HEK293T (cell line): ENCODE data around the gene SLC6A11.

ENCODE experiments used
- CTCF ChIA-PET: fragments of 350-600 bp; formaldehyde crosslinking; extraction: SDS; loops from one replicate; lab custom pipeline; 2021; ENCODE audit warnings: antibody characterized with exemption, inconsistent platforms; lab: Yijun Ruan, JAX
- POLR2A ChIA-PET: fragments of 350-600 bp; formaldehyde crosslinking; extraction: SDS; loops from one replicate; lab custom pipeline; 2020; ENCODE audit warnings: antibody characterized with exemption, inconsistent platforms; lab: Yijun Ruan, JAX
- DNase-seq: peaks from one replicate; pipeline ENCODE4 v3.0.0; 2012; ENCODE audit warnings: mixed read lengths; ENCODE audit errors: extremely low spot score
- ARNT ChIP-seq: fragments of 450-650 bp; IDR thresholded peaks from 2 replicates; pipeline ENCODE4 v1.6.1; 2017; ENCODE audit warnings: mild to moderate bottlenecking
- BHLHE40 ChIP-seq: fragments of 450-650 bp; IDR thresholded peaks from 2 replicates; pipeline ENCODE4 v1.6.1; 2016; ENCODE audit warnings: mild to moderate bottlenecking, moderate library complexity, borderline replicate concordance
- CTBP1 ChIP-seq: fragments of 450-650 bp; IDR thresholded peaks from 2 replicates; pipeline ENCODE4 v1.6.1; 2016; ENCODE audit warnings: borderline replicate concordance
- ELF4 ChIP-seq: fragments of 450-650 bp; IDR thresholded peaks from 2 replicates; pipeline ENCODE4 v1.6.1; 2017; ENCODE audit warnings: antibody characterized with exemption
- FOXA1 ChIP-seq: fragments of 450-650 bp; IDR thresholded peaks from 2 replicates; pipeline ENCODE4 v1.6.1; 2016; ENCODE audit warnings: mild to moderate bottlenecking
- FOXK2 ChIP-seq: fragments of 450-650 bp; IDR thresholded peaks from 2 replicates; pipeline ENCODE4 v1.6.1; 2016; ENCODE audit warnings: mild to moderate bottlenecking
- FOXM1 ChIP-seq: fragments of 450-650 bp; IDR thresholded peaks from 2 replicates; pipeline ENCODE4 v1.6.1; 2017; ENCODE audit warnings: mild to moderate bottlenecking, borderline replicate concordance
- HDGF ChIP-seq: fragments of 450-650 bp; IDR thresholded peaks from 2 replicates; pipeline ENCODE4 v1.6.1; 2017; ENCODE audit warnings: antibody characterized with exemption, borderline replicate concordance
- L3MBTL2 ChIP-seq: fragments of 450-650 bp; conservative IDR thresholded peaks from 2 replicates; pipeline ENCODE4 v1.6.1; 2016; ENCODE audit warnings: mild to moderate bottlenecking
- LEF1 ChIP-seq: fragments of 450-650 bp; IDR thresholded peaks from 2 replicates; pipeline ENCODE4 v1.6.1; 2017; ENCODE audit warnings: mild to moderate bottlenecking, borderline replicate concordance
- NFRKB ChIP-seq: fragments of 450-650 bp; IDR thresholded peaks from 2 replicates; pipeline ENCODE4 v1.6.1; 2016; ENCODE audit warnings: mild to moderate bottlenecking, moderate library complexity
- PKNOX1 ChIP-seq: fragments of 450-650 bp; IDR thresholded peaks from 2 replicates; pipeline ENCODE4 v1.6.1; 2016
- SP1 ChIP-seq: fragments of 450-650 bp; IDR thresholded peaks from 2 replicates; pipeline ENCODE4 v1.6.1; 2017
- SUZ12 ChIP-seq: fragments of 450-650 bp; IDR thresholded peaks from 2 replicates; pipeline ENCODE4 v1.6.1; 2016; ENCODE audit warnings: mild to moderate bottlenecking
- TARDBP ChIP-seq: fragments of 450-650 bp; IDR thresholded peaks from 2 replicates; pipeline ENCODE4 v1.6.1; 2016
- ZNF384 ChIP-seq: fragments of 450-650 bp; IDR thresholded peaks from 2 replicates; pipeline ENCODE4 v1.6.1; 2016

SLC6A11 gene

GRCh38 chr3:10870296-10870695 lies 54.3 kb downstream of the SLC6A11 start:
- no peak for TF ChIP-seq HDGF
- TF ChIP-seq FOXK2, result no peak
- no peak for TF ChIP-seq FOXA1
- TF ChIP-seq L3MBTL2, result no peak
- no peak for TF ChIP-seq FOXM1
- TF ChIP-seq LEF1, result no peak
- no peak for TF ChIP-seq ELF4
- CTCF ChIA-PET, result interaction anchor here (0.5 kb wide), 1 partner anchor 11 kb away, joined by 4 read pairs; no protein-coding TSS in a partner anchor
- POLR2A ChIA-PET, result no interaction called here
- DNase-seq, result no peak

- POLR2A ChIA-PET, result no interaction called here
- CTCF ChIA-PET, result no interaction called here
- no peak for DNase-seq
- TF ChIP-seq FOXK2, result no peak
- no peak for TF ChIP-seq SUZ12
- no peak for TF ChIP-seq HDGF
- TF ChIP-seq L3MBTL2, result no peak
- no peak for TF ChIP-seq TARDBP
- TF ChIP-seq FOXM1, result no peak
- no peak for TF ChIP-seq FOXA1
- no peak for TF ChIP-seq PKNOX1
- TF ChIP-seq CTBP1, result no peak
- no peak for TF ChIP-seq ARNT
- no peak for TF ChIP-seq SP1
- no peak for TF ChIP-seq NFRKB
- TF ChIP-seq ELF4, result no peak
- no peak for TF ChIP-seq BHLHE40
- no peak for TF ChIP-seq LEF1
- no peak for TF ChIP-seq ZNF384
Measured at GRCh38 chr3:10873415-10873814, 57.4 kb downstream of the SLC6A11 start.

GRCh38 chr3:10875914-10876313 lies 59.9 kb downstream of the SLC6A11 start:
- CTCF ChIA-PET, result no interaction called here
- POLR2A ChIA-PET, result no interaction called here
- DNase-seq, result no peak
- no peak for TF ChIP-seq BHLHE40
- no peak for TF ChIP-seq HDGF
- TF ChIP-seq SP1, result no peak
- no peak for TF ChIP-seq ZNF384
- no peak for TF ChIP-seq TARDBP

GRCh38 chr3:10876661-10877060 lies 60.6 kb downstream of the SLC6A11 start:
- no peak for DNase-seq
- ChIA-PET CTCF (no interaction called here), POLR2A (no interaction called here)
- TF ChIP-seq TARDBP (no peak), SP1 (no peak), PKNOX1 (no peak), ARNT (no peak), ELF4 (no peak), SUZ12 (no peak), BHLHE40 (no peak), NFRKB (no peak), CTBP1 (no peak), FOXA1 (no peak)

- TF ChIP-seq ARNT (no peak), PKNOX1 (no peak), LEF1 (no peak), FOXA1 (no peak), SP1 (no peak), L3MBTL2 (no peak), BHLHE40 (no peak)
- no peak for DNase-seq
- POLR2A ChIA-PET, result no interaction called here
- CTCF ChIA-PET, result interaction anchor here (0.5 to 1.3 kb wide), 3 partner anchors 32 to 1734 kb away, joined by 3 to 4 read pairs (median 3); no protein-coding TSS in a partner anchor
Measured at GRCh38 chr3:10882851-10883250, 66.8 kb downstream of the SLC6A11 start.

- POLR2A ChIA-PET, result no interaction called here
- CTCF ChIA-PET, result interaction anchor here (0.9 kb wide), 1 partner anchor 31 kb away, joined by 3 read pairs; no protein-coding TSS in a partner anchor
- no peak for TF ChIP-seq NFRKB
- TF ChIP-seq LEF1, result no peak
- TF ChIP-seq TARDBP, result no peak
- no peak for TF ChIP-seq ZNF384
- no peak for TF ChIP-seq FOXM1
- TF ChIP-seq L3MBTL2, result no peak
- TF ChIP-seq HDGF, result no peak
- TF ChIP-seq FOXK2, result no peak
- no peak for TF ChIP-seq ARNT
- no peak for TF ChIP-seq PKNOX1
- no peak for TF ChIP-seq BHLHE40
- TF ChIP-seq SUZ12, result no peak
- TF ChIP-seq CTBP1, result no peak
- no peak for TF ChIP-seq ELF4
- no peak for TF ChIP-seq FOXA1
- no peak for TF ChIP-seq SP1
- peak; percentile 31 for DNase-seq
Measured at GRCh38 chr3:10883478-10884234, 67.6 kb downstream of the SLC6A11 start.
